H9 (cell line): ENCODE data around the gene CBLB. TPM values are rescaled to one million over a fixed set of nuclear protein-coding genes. Genes with fewer than 3 reads are reported as not detected.

Experiments
- DNase-seq: peaks from one replicate; pipeline ENCODE4 v3.0.0-alpha.2; 2017
- H2AFZ ChIP-seq: one replicate; pipeline ENCODE4 v1.6.1; 2013; ENCODE audit warnings: mild to moderate bottlenecking, low read length, control low read depth, moderate library complexity
- H2AK5ac ChIP-seq: 2 replicates; pipeline ENCODE4 v1.6.1; 2013; ENCODE audit warnings: low read length, control low read depth, mixed read lengths; ENCODE audit not compliant: insufficient read length
- H2BK120ac ChIP-seq: one replicate; pipeline ENCODE4 v1.6.1; 2013; ENCODE audit warnings: low read depth, mild to moderate bottlenecking, low read length, control low read depth, inconsistent platforms; ENCODE audit not compliant: poor library complexity, severe bottlenecking
- H2BK12ac ChIP-seq: 2 replicates; pipeline ENCODE4 v1.6.1; 2013; ENCODE audit warnings: low read length, control low read depth, mixed read lengths, low read depth; ENCODE audit not compliant: insufficient read length
- H2BK15ac ChIP-seq: 2 replicates; pipeline ENCODE4 v1.6.1; 2013; ENCODE audit warnings: low read depth, low read length, control low read depth
- H2BK20ac ChIP-seq: one replicate; pipeline ENCODE4 v1.6.1; 2013; ENCODE audit warnings: low read depth, mild to moderate bottlenecking, low read length, control low read depth, inconsistent platforms; ENCODE audit not compliant: poor library complexity, severe bottlenecking
- H2BK5ac ChIP-seq: 2 replicates; pipeline ENCODE4 v1.6.1; 2013; ENCODE audit warnings: low read length, control low read depth, mixed read lengths; ENCODE audit not compliant: insufficient read length
- H3K14ac ChIP-seq: 2 replicates; pipeline ENCODE4 v1.6.1; 2013; ENCODE audit warnings: low read length, control low read depth; ENCODE audit not compliant: insufficient read depth
- H3K18ac ChIP-seq: 2 replicates; pipeline ENCODE4 v1.6.1; 2013; ENCODE audit warnings: low read depth, mild to moderate bottlenecking, mixed read lengths, low read length, control low read depth; ENCODE audit not compliant: insufficient read length
- H3K23ac ChIP-seq: 2 replicates; pipeline ENCODE4 v1.6.1; 2013; ENCODE audit warnings: low read length, control low read depth, mixed read lengths, low read depth; ENCODE audit not compliant: insufficient read length
- H3K23me2 ChIP-seq: 2 replicates; pipeline ENCODE4 v1.6.1; 2013; ENCODE audit warnings: low read depth, mild to moderate bottlenecking, mixed read lengths, low read length, control low read depth; ENCODE audit not compliant: insufficient read length, poor library complexity, severe bottlenecking
- H3K27ac ChIP-seq: 2 replicates; pipeline ENCODE4 v1.5.1; 2013; ENCODE audit warnings: low read length, control low read depth, mixed read lengths, low read depth; ENCODE audit not compliant: insufficient read length
- H3K27me3 ChIP-seq: 2 replicates; pipeline ENCODE4 v1.6.1; 2013; ENCODE audit warnings: low read length, control low read depth, inconsistent platforms; ENCODE audit not compliant: insufficient read depth
- H3K4ac ChIP-seq: 2 replicates; pipeline ENCODE4 v1.6.1; 2013; ENCODE audit warnings: low read depth, mild to moderate bottlenecking, control low read depth, inconsistent platforms, low read length, moderate library complexity
- H3K4me1 ChIP-seq: 2 replicates; pipeline ENCODE4 v1.6.1; 2013; ENCODE audit warnings: low read length, control low read depth, inconsistent platforms; ENCODE audit not compliant: insufficient read depth
- H3K4me2 ChIP-seq: 2 replicates; pipeline ENCODE4 v1.6.1; 2013; ENCODE audit warnings: low read length, control low read depth, mixed read lengths; ENCODE audit not compliant: insufficient read length, insufficient read depth
- H3K56ac ChIP-seq: 2 replicates; pipeline ENCODE4 v1.6.1; 2013; ENCODE audit warnings: low read depth, mild to moderate bottlenecking, mixed read lengths, low read length, control low read depth; ENCODE audit not compliant: insufficient read length
- H3K79me1 ChIP-seq: 2 replicates; pipeline ENCODE4 v1.6.1; 2013; ENCODE audit warnings: low read depth, mild to moderate bottlenecking, moderate library complexity, low read length, control low read depth, inconsistent platforms; ENCODE audit not compliant: insufficient read depth, poor library complexity, severe bottlenecking
- H3K79me2 ChIP-seq: 2 replicates; pipeline ENCODE4 v1.6.1; 2013; ENCODE audit warnings: low read length, control low read depth, inconsistent platforms; ENCODE audit not compliant: insufficient read depth
- H3K9ac ChIP-seq: 2 replicates; pipeline ENCODE4 v1.6.1; 2013; ENCODE audit warnings: low read length, control low read depth, mixed read lengths; ENCODE audit not compliant: insufficient read length; ENCODE audit errors: extremely low read depth
- H3K9me3 ChIP-seq: one replicate; pipeline ENCODE4 v1.6.1; 2013; ENCODE audit warnings: low read depth, low read length, inconsistent platforms; ENCODE audit not compliant: control insufficient read depth
- H3T11ph ChIP-seq: one replicate; pipeline ENCODE4 v1.6.1; 2013; ENCODE audit warnings: mild to moderate bottlenecking, low read length, control low read depth, inconsistent platforms
- H4K20me1 ChIP-seq: one replicate; pipeline ENCODE4 v1.6.1; 2013; ENCODE audit not compliant: control insufficient read depth, insufficient read length, insufficient read depth
- H4K5ac ChIP-seq: 2 replicates; pipeline ENCODE4 v1.6.1; 2013; ENCODE audit warnings: low read depth, mild to moderate bottlenecking, mixed read lengths, low read length, control low read depth; ENCODE audit not compliant: insufficient read length
- H4K8ac ChIP-seq: replicated peaks from 2 replicates; pipeline ENCODE4 v1.6.1; 2013; ENCODE audit warnings: low read length, control low read depth, mixed read lengths, low read depth; ENCODE audit not compliant: insufficient read length
- H4K91ac ChIP-seq: 2 replicates; pipeline ENCODE4 v1.6.1; 2013; ENCODE audit warnings: low read depth, mild to moderate bottlenecking, moderate library complexity, mixed read lengths, low read length, control low read depth; ENCODE audit not compliant: insufficient read length
- H3K27ac Mint-ChIP-seq, 3 experiments: 2 replicates in 2 of 3; 3 replicates in 1 of 3; pipeline ENCODE4 v1.8.0; 2020 to 2021; ENCODE audit warnings: mixed read lengths in 3 of 3, mild to moderate bottlenecking in 1 of 3, moderate library complexity in 1 of 3
- H3K27me3 Mint-ChIP-seq: 2 replicates; pipeline ENCODE4 v1.8.0; 2021; ENCODE audit warnings: low read depth, mild to moderate bottlenecking, moderate library complexity, mixed read lengths
- H3K36me3 Mint-ChIP-seq, 3 experiments: 2 replicates in 2 of 3; 3 replicates in 1 of 3; pipeline ENCODE4 v1.8.0; 2020 to 2021; ENCODE audit warnings: low read depth in 3 of 3, mixed read lengths in 3 of 3; ENCODE audit not compliant: insufficient read depth in 1 of 3
- H3K4me1 Mint-ChIP-seq, 2 experiments: 2 replicates each; pipeline ENCODE4 v1.8.0; 2020; ENCODE audit warnings: mixed read lengths in 2 of 2
- H3K4me3 Mint-ChIP-seq, 2 experiments: 2 replicates in 1 of 2; 3 replicates in 1 of 2; pipeline ENCODE4 v1.8.0; 2020 to 2021; ENCODE audit warnings: mild to moderate bottlenecking in 2 of 2, mixed read lengths in 2 of 2, moderate library complexity in 1 of 2
- H3K9me3 Mint-ChIP-seq, 2 experiments: 2 replicates in 1 of 2; 3 replicates in 1 of 2; pipeline ENCODE4 v1.8.0; 2020; ENCODE audit warnings: mild to moderate bottlenecking in 2 of 2, mixed read lengths in 2 of 2, moderate library complexity in 1 of 2
- CTCF ChIP-seq: fragments of 200-600 bp; sonication (generic); conservative IDR thresholded peaks from 3 replicates; pipeline ENCODE4 v1.8.0; 2021; ENCODE audit warnings: antibody characterized with exemption, mild to moderate bottlenecking
- total RNA-seq: library from RNA; stranded (reverse); gene quantifications from 2 replicates; pipeline ENCODE4 v1.2.1, GENCODE V29; 2021

CBLB gene
- total RNA-seq, 1 experiment from 2014 or later: 25.7 TPM

GRCh38 chr3:105835606-105836005, 33.2 kb downstream of the CBLB start:
- Histone ChIP-seq H3K14ac (no peak overlapping the region), H3K4ac (no peak overlapping the region), H2AFZ (no peak overlapping the region), H3K27ac (no peak overlapping the region), H2AK5ac (no peak overlapping the region), H3K18ac (no peak overlapping the region), H3K27me3 (no peaks in the 10 kb centered on the region), H3K4me2 (no peak overlapping the region), H4K8ac (no peak overlapping the region), H3K56ac (no peak overlapping the region), H4K5ac (no peak overlapping the region), H2BK15ac (no peak overlapping the region), H3K23ac (no peak overlapping the region), H2BK12ac (no peak overlapping the region), H2BK20ac (no peak overlapping the region), H4K91ac (no peak overlapping the region), H2BK120ac (no peak overlapping the region), H3K23me2 (no peaks in the 10 kb centered on the region), H3K9me3 (no peaks in the 10 kb centered on the region), H3T11ph (no peak overlapping the region), H3K79me2 (peaks cover 1% of the 10 kb centered on the region; the same call in 1 of the 2 replicates), H3K9ac (no peak overlapping the region), H3K79me1 (no peaks in the 10 kb centered on the region), H3K4me1 (no peaks in the 10 kb centered on the region; the same call in 1 of the 2 replicates), H4K20me1 (no peaks in the 10 kb centered on the region), H2BK5ac (no peak overlapping the region)
- Mint-ChIP-seq H3K27ac (no peak overlapping the region), H3K9me3 (no peaks in the 10 kb centered on the region), H3K4me1 (peaks cover 12 to 29% of the 10 kb centered on the region in 2 experiments), H3K36me3 (peaks cover 0 to 19% (median 0%) of the 10 kb centered on the region in 3 experiments; a peak in 3 of 7 replicates), H3K4me3 (no peak overlapping the region), H3K27me3 (no peaks in the 10 kb centered on the region)
- no peak for DNase-seq
- no peak for TF ChIP-seq CTCF
